HL-60 (cell line): Measurements from ENCODE around the gene SLC2A8.

ENCODE experiments used
- CTCF ChIP-seq: IDR thresholded peaks from one replicate; pipeline ENCODE4 v1.5.1; 2011; ENCODE audit warnings: low read length, control low read depth, inconsistent platforms; ENCODE audit not compliant: insufficient read depth
- GABPA ChIP-seq: IDR thresholded peaks from 2 replicates; pipeline ENCODE4 v1.6.1; 2012; ENCODE audit warnings: low read depth
- POLR2AphosphoS5 ChIP-seq: IDR thresholded peaks from 2 replicates; pipeline ENCODE4 v1.6.1; 2012; ENCODE audit warnings: low read depth
- REST ChIP-seq: IDR thresholded peaks from 2 replicates; pipeline ENCODE4 v1.6.1; 2012; ENCODE audit warnings: low read depth; ENCODE audit not compliant: insufficient replicate concordance

GRCh38 chr9:127384901-127385300 is 12.1 kb upstream of the SLC2A8 start:
- TF ChIP-seq CTCF = no peak
- no peak for TF ChIP-seq POLR2AphosphoS5
- TF ChIP-seq GABPA = no peak
- TF ChIP-seq REST = no peak
